Kidney tubule cell (primary cell): Measurements from ENCODE around the gene PSMC1.
"Not testable (repeated sequence)": the region's sequence is repeated elsewhere in the genome, so short reads cannot be mapped to it uniquely, and the experiment has no call there.

Experiments used
- DNase-seq: peaks from one replicate; pipeline ENCODE4 v3.0.0-alpha.2; 2018; ENCODE audit warnings: low spot score

PSMC1 gene

GRCh38 chr14:90256354-90257131 is at the start of gene PSMC1:
PSMC1 (plus strand) TSS chr14:90256553; CDS start chr14:90256598, 45 bp downstream.
- DNase-seq = peak; percentile 93

- DNase-seq = no peak
Measured at GRCh38 chr14:90213099-90213748, 43.1 kb upstream of the PSMC1 start.

GRCh38 chr14:90228478-90228877 is 27.9 kb upstream of the PSMC1 start:
- DNase-seq = no peak

GRCh38 chr14:90229942-90230341 is 26.4 kb upstream of the PSMC1 start:
- not testable (repeated sequence) for DNase-seq

- peak; percentile 72 for DNase-seq
Measured at GRCh38 chr14:90235179-90235976, 21.0 kb upstream of the PSMC1 start.

- no peak for DNase-seq
Measured at GRCh38 chr14:90239139-90239538, 17.2 kb upstream of the PSMC1 start.

- no peak for DNase-seq
Measured at GRCh38 chr14:90242444-90242843, 13.9 kb upstream of the PSMC1 start.

- no peak for DNase-seq
Measured at GRCh38 chr14:90246936-90247335, 9.4 kb upstream of the PSMC1 start.

GRCh38 chr14:90247441-90247840 is 8.9 kb upstream of the PSMC1 start:
- DNase-seq = not testable (repeated sequence)

GRCh38 chr14:90248594-90248993 is 7.8 kb upstream of the PSMC1 start:
- no peak for DNase-seq

- no peak for DNase-seq
Measured at GRCh38 chr14:90253826-90254225, 2.5 kb upstream of the PSMC1 start.

- peak; percentile 22 for DNase-seq
Measured at GRCh38 chr14:90255871-90256270, 482 bp upstream of the PSMC1 start.

GRCh38 chr14:90263748-90264449 is 7.5 kb downstream of the PSMC1 start:
- DNase-seq = no peak

- no peak for DNase-seq
Measured at GRCh38 chr14:90266441-90267154, 10.2 kb downstream of the PSMC1 start.

- DNase-seq = no peak
Measured at GRCh38 chr14:90268420-90268819, 12.1 kb downstream of the PSMC1 start.

- no peak for DNase-seq
Measured at GRCh38 chr14:90272523-90272922, 16.2 kb downstream of the PSMC1 start.

- no peak for DNase-seq
Measured at GRCh38 chr14:90273532-90273931, 17.2 kb downstream of the PSMC1 start.

- no peak for DNase-seq
Measured at GRCh38 chr14:90274019-90274418, 17.7 kb downstream of the PSMC1 start.

GRCh38 chr14:90274808-90275457 is 18.6 kb downstream of the PSMC1 start:
- DNase-seq = peak; percentile 58

GRCh38 chr14:90275458-90275814 is 19.1 kb downstream of the PSMC1 start:
- DNase-seq = no peak

GRCh38 chr14:90275820-90276219 is 19.5 kb downstream of the PSMC1 start:
- DNase-seq = no peak
